Testis (tissue), 3 donors: ENCODE results near the gene ITPRID1. TPM values are rescaled to one million over a fixed set of nuclear protein-coding genes. Genes with fewer than 3 reads are reported as not detected.

Experiments
- DNase-seq: peaks from one replicate; pipeline ENCODE4 v3.0.0-alpha.2; 2019
- H3K27ac ChIP-seq, 2 donors: fragments of 200-600 bp; sonication (generic); one replicate each; pipeline ENCODE4 v1.5.1; 2019
- H3K27me3 ChIP-seq: fragments of 200-600 bp; sonication (generic); one replicate; pipeline ENCODE4 v1.5.1; 2019
- H3K36me3 ChIP-seq: fragments of 200-600 bp; sonication (generic); one replicate; pipeline ENCODE4 v1.5.1; 2017; ENCODE audit warnings: low read depth; ENCODE audit errors: missing control alignments
- H3K4me1 ChIP-seq: fragments of 200-600 bp; sonication (generic); one replicate; pipeline ENCODE4 v1.5.1; 2019
- H3K4me3 ChIP-seq, 2 donors: fragments of 200-600 bp; sonication (generic); one replicate each; pipeline ENCODE4 v1.5.1; 2017 to 2019
- H3K9me3 ChIP-seq: fragments of 200-600 bp; sonication (generic); one replicate; pipeline ENCODE4 v1.5.1; 2017
- CTCF ChIP-seq, 3 experiments: fragments of 450-650 bp in 2 of 3; fragments of 200-600 bp in 1 of 3; sonication (generic) in 1 of 3; IDR thresholded peaks; one replicate each; pipeline ENCODE4 v1.5.1; 2016 to 2019; ENCODE audit warnings: antibody characterized with exemption in 3 of 3, mild to moderate bottlenecking in 2 of 3, moderate library complexity in 1 of 3
- POLR2A ChIP-seq: fragments of 450-650 bp; IDR thresholded peaks from one replicate; pipeline ENCODE4 v1.6.1; 2017; ENCODE audit warnings: antibody characterized with exemption, mild to moderate bottlenecking, moderate library complexity
- WGBS, 2 donors: methylation state at CpG; one replicate each; pipeline ENCODE4 v1.1.5; 2018; 5-methylcytosine and 5-hydroxymethylcytosine counted together
- intact Hi-C: fragments of 100-400 bp; cut with DNase I; formaldehyde crosslinking; loops from one replicate; pipeline ENCODE4 v1.15.1; 2023; ENCODE audit warnings: low total_unique reads
- polyA plus RNA-seq: library from polyadenylated mRNA; stranded (reverse); fragments of 350-450 nt; fragmentation: Illumina TruSeq; extraction: RNeasy Lipid Tissue Mini Kit (QIAGEN cat#74804); gene quantifications from one replicate; pipeline ENCODE4 v1.2.3, GENCODE V29; 2014; ENCODE audit warnings: low read depth, low replicate concordance; ENCODE audit not compliant: insufficient read depth
- total RNA-seq, 2 donors: library from RNA; depleted of rRNA; stranded (reverse); fragments of >200 nt; gene quantifications; one replicate each; pipeline ENCODE4 v1.2.3, GENCODE V29; 2016

ITPRID1 gene
- total and polyA plus RNA-seq, 3 donors from 2014 or later, result 1.6 to 2.3 (median 2.1) TPM

GRCh38 chr7:31508823-31509222, 5.1 kb upstream of the ITPRID1 start:
- Histone ChIP-seq H3K4me1 (no peaks in the 10 kb centered on the region), H3K27me3 (no peaks in the 10 kb centered on the region), H3K27ac (no peak overlapping the region), H3K36me3 (no peaks in the 10 kb centered on the region), H3K9me3 (no peaks in the 10 kb centered on the region), H3K4me3 (no peak overlapping the region)
- no peak for TF ChIP-seq CTCF (IDR thresholded peaks at IDR 0.05)
- TF ChIP-seq POLR2A, result no peak
- 85 to 94% methylated on average over 5 of the region's 5 CpGs for WGBS, 2 donors
- intact Hi-C loops, result no loop called here
- DNase-seq, result no peak

GRCh38 chr7:31512166-31512565, 1.7 kb upstream of the ITPRID1 start:
- 69 to 75% methylated on average over 2 of the region's 2 CpGs for WGBS, 2 donors
- H3K36me3 ChIP-seq, result no peaks in the 10 kb centered on the region
- H3K9me3 ChIP-seq, result no peaks in the 10 kb centered on the region
- TF ChIP-seq POLR2A, result no peak
- no peak for TF ChIP-seq CTCF (IDR thresholded peaks at IDR 0.05)
- no peak overlapping the region for H3K4me3 ChIP-seq
- no peaks in the 10 kb centered on the region for H3K4me1 ChIP-seq
- H3K27ac ChIP-seq, result no peak overlapping the region
- H3K27me3 ChIP-seq, result no peaks in the 10 kb centered on the region
- DNase-seq, result no peak
- intact Hi-C loops, result no loop called here

GRCh38 chr7:31516680-31517502, 3.0 kb downstream of the ITPRID1 start:
- Histone ChIP-seq H3K4me3 (peak overlapping the region; percentile 31 to 56), H3K27ac (no peak overlapping the region), H3K9me3 (no peaks in the 10 kb centered on the region), H3K36me3 (no peaks in the 10 kb centered on the region), H3K27me3 (no peaks in the 10 kb centered on the region), H3K4me1 (no peaks in the 10 kb centered on the region)
- TF ChIP-seq CTCF (IDR thresholded peaks at IDR 0.05) (no peak), POLR2A (no peak)
- intact Hi-C loops, result no loop called here
- WGBS, 2 donors, result 58 to 75% methylated on average over 16 of the region's 16 CpGs
- DNase-seq, result peak; percentile 75

- no peak for DNase-seq
- Histone ChIP-seq H3K4me1 (no peaks in the 10 kb centered on the region), H3K36me3 (no peaks in the 10 kb centered on the region), H3K4me3 (peak overlapping the region; percentile 31 to 56), H3K27ac (no peak overlapping the region), H3K27me3 (no peaks in the 10 kb centered on the region), H3K9me3 (no peaks in the 10 kb centered on the region)
- 71 to 72% methylated on average over 11 to 31 of the region's 31 CpGs for WGBS, 2 donors
- intact Hi-C loops, result no loop called here
- TF ChIP-seq CTCF (IDR thresholded peaks at IDR 0.05) (no peak), POLR2A (no peak)
Observed at GRCh38 chr7:31517513-31517912, 3.6 kb downstream of the ITPRID1 start.

- no peaks in the 10 kb centered on the region for H3K9me3 ChIP-seq
- no peaks in the 10 kb centered on the region for H3K27me3 ChIP-seq
- no peak overlapping the region for H3K27ac ChIP-seq
- intact Hi-C loops, result no loop called here
- no peaks in the 10 kb centered on the region for H3K36me3 ChIP-seq
- WGBS, 2 donors, result 71 to 80% methylated on average over 4 of the region's 4 CpGs
- DNase-seq, result no peak
- no peak for TF ChIP-seq CTCF (IDR thresholded peaks at IDR 0.05)
- TF ChIP-seq POLR2A, result no peak
- no peaks in the 10 kb centered on the region for H3K4me1 ChIP-seq
- H3K4me3 ChIP-seq, result no peak overlapping the region
Observed at GRCh38 chr7:31518766-31519165, 4.9 kb downstream of the ITPRID1 start.
